Stimulated activated CD8-positive, alpha-beta memory T cell treated with anti-CD3 and anti-CD28 coated beads, Interleukin-4, amount 100 ng/mL, for 48 hours (primary cell): ENCODE results near the gene PCGF5.
"Not testable (repeated sequence)": the region's sequence is repeated elsewhere in the genome, so short reads cannot be mapped to it uniquely, and the experiment has no call there.

ENCODE experiments used
- DNase-seq: peaks from one replicate; pipeline ENCODE4 v3.0.0-alpha.2; 2020

Gene PCGF5

GRCh38 chr10:91220194-91220953 lies at the start of gene PCGF5:
Gene PCGF5 (plus strand): TSS chr10:91220663. CDS start chr10:91222872, 2,209 bp downstream.
- peak; percentile 93 for DNase-seq

GRCh38 chr10:91171485-91171884 lies 49.0 kb upstream of the PCGF5 start:
- no peak for DNase-seq

- no peak for DNase-seq
Observed at GRCh38 chr10:91172348-91172747, 48.1 kb upstream of the PCGF5 start.

GRCh38 chr10:91185239-91185875 lies 35.1 kb upstream of the PCGF5 start:
- DNase-seq: no peak

- DNase-seq: no peak
Observed at GRCh38 chr10:91187156-91187555, 33.3 kb upstream of the PCGF5 start.

GRCh38 chr10:91188010-91188409 lies 32.5 kb upstream of the PCGF5 start:
- not testable (repeated sequence) for DNase-seq

- no peak for DNase-seq
Observed at GRCh38 chr10:91188889-91189288, 31.6 kb upstream of the PCGF5 start.

- DNase-seq: no peak
Observed at GRCh38 chr10:91190388-91190870, 30.0 kb upstream of the PCGF5 start.

GRCh38 chr10:91190876-91191583 lies 29.4 kb upstream of the PCGF5 start:
- DNase-seq: no peak

- no peak for DNase-seq
Observed at GRCh38 chr10:91191584-91191919, 28.9 kb upstream of the PCGF5 start.

- DNase-seq: no peak
Observed at GRCh38 chr10:91194497-91195179, 25.8 kb upstream of the PCGF5 start.

- no peak for DNase-seq
Observed at GRCh38 chr10:91196268-91197048, 24.0 kb upstream of the PCGF5 start.

- no peak for DNase-seq
Observed at GRCh38 chr10:91197127-91197526, 23.3 kb upstream of the PCGF5 start.

- DNase-seq: no peak
Observed at GRCh38 chr10:91198781-91199180, 21.7 kb upstream of the PCGF5 start.

GRCh38 chr10:91200314-91201212 lies 19.9 kb upstream of the PCGF5 start:
- DNase-seq: no peak

GRCh38 chr10:91201213-91201996 lies 19.1 kb upstream of the PCGF5 start:
- peak; percentile 56 for DNase-seq

GRCh38 chr10:91206427-91206826 lies 14.0 kb upstream of the PCGF5 start:
- no peak for DNase-seq

GRCh38 chr10:91206837-91207474 lies 13.5 kb upstream of the PCGF5 start:
- no peak for DNase-seq

GRCh38 chr10:91208642-91209041 lies 11.8 kb upstream of the PCGF5 start:
- DNase-seq: no peak

- DNase-seq: no peak
Observed at GRCh38 chr10:91210014-91210413, 10.4 kb upstream of the PCGF5 start.
